Left lung (tissue), 10 donors: ENCODE results near the gene OLFM1. TPM values are rescaled to one million over a fixed set of nuclear protein-coding genes. Genes with fewer than 3 reads are reported as not detected.
A peak's percentile ranks its signal among the peaks of the same experiment; 100 is the strongest.

Source experiments
- ATAC-seq: fragments of 200-7000 bp; cut with Tn5 transposase; one replicate; pipeline ENCODE4 v1.9.1; 2020; ENCODE audit warnings: moderate library complexity
- DNase-seq, 4 donors: peaks; one replicate each; pipeline ENCODE4 v3.0.0-alpha.2; 2013 to 2020
- H3K27ac ChIP-seq, 2 donors: fragments of 200-600 bp; sonication (generic) in 1 of 2; one replicate each; pipeline versions ENCODE4 v1.5.0 to v1.8.0; 2020 to 2021
- H3K27me3 ChIP-seq, 2 donors: fragments of 200-600 bp; sonication (generic) in 1 of 2; one replicate each; pipeline versions ENCODE4 v1.5.0 to v1.8.0; 2020 to 2021
- H3K36me3 ChIP-seq, 2 donors: fragments of 200-600 bp; sonication (generic) in 1 of 2; one replicate each; pipeline versions ENCODE4 v1.5.0 to v1.8.0; 2020 to 2021
- H3K4me1 ChIP-seq, 2 donors: fragments of 200-600 bp; one replicate each; pipeline ENCODE4 v1.8.0; 2021
- H3K4me3 ChIP-seq, 2 donors: fragments of 200-600 bp; sonication (generic) in 1 of 2; one replicate each; pipeline versions ENCODE4 v1.5.0 to v1.8.0; 2020 to 2021; ENCODE audit warnings: mild to moderate bottlenecking in 1 of 2
- H3K9me3 ChIP-seq, 2 donors: fragments of 200-600 bp; sonication (generic) in 1 of 2; one replicate each; pipeline versions ENCODE4 v1.5.0 to v1.8.0; 2020 to 2021
- CTCF ChIP-seq, 2 donors: fragments of 200-600 bp; sonication (generic) in 1 of 2; IDR thresholded peaks; one replicate each; pipeline versions ENCODE4 v1.5.0 to v1.8.0; 2021; ENCODE audit warnings: antibody characterized with exemption in 2 of 2
- intact Hi-C, 2 donors: fragments of 100-400 bp; cut with DNase I; formaldehyde crosslinking; loops; one replicate each; pipeline versions ENCODE4 v1.11.2 to v1.14.2; 2022
- polyA plus RNA-seq, 6 donors: library from polyadenylated mRNA; unstranded; fragments of 120-200 nt; gene quantifications; one replicate each; pipeline ENCODE4 v1.2.1, GENCODE V29; 2013; ENCODE audit not compliant: insufficient read length in 6 of 6
- total RNA-seq, 2 donors: library from RNA; stranded (reverse); fragmentation: NEBNext Ultra II Directional; extraction: Animal tissue kit (Norgen Biotek cat#: 25700); gene quantifications; one replicate each; pipeline ENCODE4 v1.2.1, GENCODE V29; 2021
- donor health status: DM: no; HTN: yes; CAD: no.
- donor health status: DM: no; HTN: no; CAD: no.

Gene OLFM1
- total and polyA plus RNA-seq, 8 donors: 6.8 to 21.5 (median 14.3) TPM

DNA sequence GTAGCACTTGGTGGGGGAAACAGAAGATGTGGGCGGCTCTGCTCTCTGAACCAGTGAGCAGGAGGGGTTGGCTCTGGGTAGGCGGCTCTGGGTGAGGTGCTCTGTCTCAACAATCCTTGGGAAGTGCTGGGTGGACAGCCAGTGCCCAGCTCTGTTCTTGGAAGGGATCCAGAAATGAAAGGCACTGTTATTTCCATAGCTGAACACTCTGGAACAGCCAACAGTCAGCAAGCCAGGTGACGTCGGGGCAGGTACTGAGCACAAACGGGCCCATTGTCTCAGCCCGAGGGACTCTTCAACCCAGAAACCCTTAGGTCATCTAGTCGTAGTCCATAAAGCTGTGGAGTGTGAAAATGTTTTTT is 36.3 kb downstream of the OLFM1 start:
- ATAC-seq: no peak
- intact Hi-C loops: no loop called here
- peaks cover 0 to 5% of the 10 kb centered on the region in 2 donors for H3K36me3 ChIP-seq

GRCh38 chr9:135126451-135127187 is 39.2 kb downstream of the OLFM1 start:
- intact Hi-C loops: no loop called here
- TF ChIP-seq CTCF (IDR thresholded peaks at IDR 0.05): no peak
- ATAC-seq (peak; percentile 41), DNase-seq (peak in 1 of 4 donors; percentile 60)
- no peaks in the 10 kb centered on the region for H3K4me1 ChIP-seq
- no peak overlapping the region for H3K4me3 ChIP-seq
- H3K27me3 ChIP-seq: peaks cover 0 to 18% of the 10 kb centered on the region in 2 donors
- no peaks in the 10 kb centered on the region for H3K36me3 ChIP-seq
- no peak overlapping the region for H3K27ac ChIP-seq
- H3K9me3 ChIP-seq: no peaks in the 10 kb centered on the region

More for the DNA sequence above, 36.3 kb downstream of the OLFM1 start:
- Histone ChIP-seq H3K4me3 (no peak overlapping the region), H3K4me1 (no peaks in the 10 kb centered on the region), H3K27me3 (peaks cover 0 to 17% of the 10 kb centered on the region in 2 donors), H3K9me3 (no peaks in the 10 kb centered on the region), H3K27ac (no peak overlapping the region)
- peak in 1 of 4 donors; percentile 24 for DNase-seq
- no peak for TF ChIP-seq CTCF (IDR thresholded peaks at IDR 0.05)

GRCh38 chr9:135127718-135128670 is 40.5 kb downstream of the OLFM1 start:
- H3K9me3 ChIP-seq: no peaks in the 10 kb centered on the region
- H3K36me3 ChIP-seq: no peaks in the 10 kb centered on the region
- no peak overlapping the region for H3K27ac ChIP-seq
- DNase-seq (peak in 1 of 4 donors; percentile 50), ATAC-seq (no peak)
- intact Hi-C loops: no loop called here
- no peak for TF ChIP-seq CTCF (IDR thresholded peaks at IDR 0.05)
- peaks cover 0 to 30% of the 10 kb centered on the region in 2 donors for H3K27me3 ChIP-seq
- no peaks in the 10 kb centered on the region for H3K4me1 ChIP-seq
- H3K4me3 ChIP-seq: no peak overlapping the region

DNA sequence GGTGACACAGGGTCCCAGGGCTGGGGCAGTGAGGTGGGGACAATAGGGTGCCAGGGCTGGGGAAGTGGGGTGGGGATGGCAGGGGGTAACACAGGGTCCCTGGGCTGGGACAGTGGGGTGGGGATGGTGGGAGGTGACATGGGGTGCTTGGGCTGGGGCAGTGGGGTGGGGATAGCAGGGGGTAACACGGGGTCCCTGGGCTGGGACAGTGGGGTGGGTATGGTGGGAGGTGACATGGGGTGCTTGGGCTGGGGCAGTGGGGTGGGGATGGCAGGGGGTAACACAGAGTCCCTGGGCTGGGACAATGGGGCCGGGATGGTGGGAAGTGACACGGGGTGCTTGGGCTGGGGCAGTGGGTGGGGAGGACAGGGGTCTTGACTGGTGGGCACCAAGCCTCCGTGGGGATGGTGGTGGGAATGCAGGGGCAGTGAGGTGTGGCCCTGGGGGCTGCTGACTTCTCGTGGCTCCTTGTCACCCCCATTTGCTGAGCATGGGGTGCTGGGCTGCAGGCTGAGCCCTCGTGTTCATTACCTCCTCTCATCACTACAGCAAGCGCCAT is 41.7 kb downstream of the OLFM1 start:
- Histone ChIP-seq H3K36me3 (no peaks in the 10 kb centered on the region), H3K27ac (no peak overlapping the region), H3K4me1 (no peaks in the 10 kb centered on the region), H3K27me3 (peaks cover 0 to 42% of the 10 kb centered on the region in 2 donors), H3K4me3 (no peak overlapping the region), H3K9me3 (no peaks in the 10 kb centered on the region)
- no peak for TF ChIP-seq CTCF (IDR thresholded peaks at IDR 0.05)
- peak in 1 of 4 donors; percentile 61 for DNase-seq
- no peak for ATAC-seq
- intact Hi-C loops: no loop called here
